ENCODE results near the gene LRRC27.

The LRRC27 gene

DNA sequence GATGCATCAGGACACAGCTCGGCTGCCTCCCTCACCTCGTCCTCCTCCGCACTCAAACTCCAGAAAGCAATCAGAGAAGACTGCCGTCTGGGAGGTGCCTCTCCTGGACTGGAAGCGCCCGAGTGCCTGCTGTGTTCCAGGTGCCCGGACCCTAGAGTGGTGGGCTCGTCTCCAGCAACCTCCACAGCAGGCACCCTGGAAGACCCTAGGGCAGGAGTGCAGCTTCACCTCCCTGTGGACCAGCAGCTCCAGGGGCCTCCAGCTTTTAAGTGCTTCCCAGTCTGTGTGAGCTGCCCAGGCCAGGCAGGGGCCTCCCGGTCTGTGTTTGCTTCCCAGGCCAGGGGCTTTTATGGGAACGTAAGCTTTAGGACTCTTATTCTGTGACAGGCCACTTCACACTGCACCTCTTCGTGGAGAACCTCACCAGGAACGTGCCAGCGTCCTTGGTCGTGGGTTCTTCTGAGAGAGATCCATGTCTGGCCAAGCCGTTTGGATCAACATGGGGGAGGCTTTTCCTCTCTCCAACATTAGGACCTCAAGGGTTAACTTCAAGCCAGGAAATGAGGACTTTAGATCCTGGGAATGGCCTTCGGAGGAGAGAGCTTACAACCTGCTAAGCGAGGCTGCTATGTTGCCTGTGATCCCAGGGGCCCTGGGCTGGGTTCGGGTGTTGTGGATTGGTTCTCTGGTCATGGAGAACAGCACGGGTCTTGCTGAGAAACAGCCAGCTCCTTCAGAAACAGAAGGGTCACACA is 59.1 kb downstream of the LRRC27 start:
- no peak for DNase-seq (ENCODE audit: low spot score)

DNA sequence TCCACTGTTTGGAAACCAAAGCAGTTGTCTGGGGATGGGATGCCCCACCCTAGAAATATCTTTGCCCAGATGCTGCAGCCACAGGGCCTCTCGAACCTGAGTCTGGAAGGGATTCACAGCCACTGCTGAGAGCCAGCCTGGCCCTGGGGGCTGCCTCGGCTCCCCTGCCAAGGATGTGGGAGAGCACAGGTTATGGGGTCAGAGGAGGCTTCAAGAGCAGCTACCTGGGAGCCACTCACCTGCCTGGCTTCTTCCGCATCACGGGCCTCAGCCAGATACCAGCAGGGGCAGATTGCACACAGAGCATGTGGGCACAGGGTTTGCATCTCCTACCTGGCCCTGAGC is 59.7 kb downstream of the LRRC27 start:
- no peak for DNase-seq (ENCODE audit: low spot score)

DNA sequence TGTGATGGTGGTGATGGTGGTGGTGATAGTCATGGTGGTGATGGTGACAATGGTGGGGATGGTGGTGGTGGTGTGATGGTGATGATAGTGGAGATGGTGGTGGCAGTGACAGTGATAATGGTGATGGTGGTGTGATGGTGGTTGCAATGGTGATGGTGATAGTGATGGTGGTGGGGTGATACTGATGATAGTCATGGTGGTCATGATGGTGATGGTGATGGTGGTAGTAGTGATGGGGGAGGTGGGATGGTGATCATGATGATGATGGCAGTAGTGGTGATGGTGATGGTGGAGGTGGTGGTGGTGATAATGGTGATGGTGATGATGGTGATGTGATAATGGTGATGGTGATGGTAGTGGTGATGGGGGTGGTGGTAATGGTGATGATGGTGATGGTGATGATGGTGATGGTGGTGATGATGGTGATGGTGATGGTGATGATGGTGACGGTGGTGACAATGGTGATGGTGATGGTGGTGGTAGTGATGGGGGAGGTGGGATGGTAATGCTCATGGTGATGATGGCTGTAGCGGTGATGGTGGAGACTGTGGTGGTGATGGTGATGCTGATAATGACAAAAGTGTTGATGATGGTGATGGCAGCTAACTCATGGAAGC is 60.3 kb downstream of the LRRC27 start:
- no peak for DNase-seq (ENCODE audit: low spot score)

DNA sequence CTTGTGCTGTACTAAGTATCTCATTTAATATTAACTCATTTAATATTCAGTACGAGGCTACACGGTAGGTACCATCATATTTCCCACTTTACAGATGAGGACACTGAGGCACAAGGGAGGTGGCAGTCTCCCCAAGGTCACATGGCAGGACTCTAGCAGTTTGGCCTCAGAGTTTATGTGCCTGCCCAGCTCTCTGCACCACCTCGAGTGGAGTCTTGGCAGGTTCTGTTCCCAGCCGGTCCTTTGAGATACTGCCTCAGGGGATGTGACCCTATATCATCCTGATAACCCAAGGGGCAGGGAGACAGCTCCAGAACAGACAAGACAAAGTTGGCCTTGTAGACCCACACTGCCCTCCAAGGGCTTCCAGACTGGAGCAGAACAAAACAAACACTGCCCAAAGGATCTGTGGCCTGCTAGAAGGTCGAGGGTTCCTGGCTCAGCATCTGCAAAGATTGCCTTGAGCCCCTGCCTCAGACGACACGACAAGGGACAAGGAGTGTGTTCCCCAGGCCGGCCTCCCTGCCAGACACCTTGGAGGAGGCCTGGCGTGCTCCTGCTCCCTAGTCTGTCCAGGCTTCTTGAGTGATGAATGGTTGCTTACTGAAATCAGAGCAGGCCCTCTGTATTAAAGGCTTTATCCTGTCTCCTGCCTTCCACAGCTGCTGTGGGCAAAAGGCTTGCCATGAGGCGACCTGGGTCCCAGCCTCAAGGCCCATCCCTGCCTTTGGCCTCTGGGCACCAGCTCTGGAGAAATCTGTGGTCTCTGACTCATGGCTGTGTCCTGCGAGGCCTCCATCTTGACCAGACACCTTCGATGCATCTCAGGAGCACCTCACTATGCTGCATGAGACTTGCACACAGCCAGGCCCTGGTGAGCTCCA is 61.1 kb downstream of the LRRC27 start:
- no peak for DNase-seq (ENCODE audit: low spot score)

DNA sequence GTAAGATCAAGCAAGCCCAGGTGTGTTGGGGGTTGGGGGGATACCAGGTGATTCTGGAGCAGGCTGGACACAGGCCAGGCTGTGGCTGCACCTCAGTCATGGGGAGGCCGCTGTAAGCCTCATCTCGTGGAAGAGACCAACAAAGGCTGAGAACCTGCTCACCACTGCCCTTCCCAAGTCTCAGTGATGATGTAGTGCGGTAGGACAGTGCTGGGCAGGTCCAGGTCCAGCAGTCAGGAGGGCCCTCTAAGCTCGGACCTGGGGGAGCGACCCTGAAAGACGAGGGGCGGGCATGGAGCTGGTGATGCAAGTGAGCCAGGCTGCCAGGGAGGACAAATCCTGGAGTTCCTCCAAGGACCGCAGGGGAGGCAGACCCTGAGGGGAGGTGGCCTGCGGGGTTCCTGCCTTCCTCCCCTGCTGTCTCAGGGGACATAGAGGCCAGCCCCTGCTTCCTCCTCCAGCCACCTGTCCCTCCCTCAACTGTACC is 61.7 kb downstream of the LRRC27 start:
- no peak for DNase-seq (ENCODE audit: low spot score)

DNA sequence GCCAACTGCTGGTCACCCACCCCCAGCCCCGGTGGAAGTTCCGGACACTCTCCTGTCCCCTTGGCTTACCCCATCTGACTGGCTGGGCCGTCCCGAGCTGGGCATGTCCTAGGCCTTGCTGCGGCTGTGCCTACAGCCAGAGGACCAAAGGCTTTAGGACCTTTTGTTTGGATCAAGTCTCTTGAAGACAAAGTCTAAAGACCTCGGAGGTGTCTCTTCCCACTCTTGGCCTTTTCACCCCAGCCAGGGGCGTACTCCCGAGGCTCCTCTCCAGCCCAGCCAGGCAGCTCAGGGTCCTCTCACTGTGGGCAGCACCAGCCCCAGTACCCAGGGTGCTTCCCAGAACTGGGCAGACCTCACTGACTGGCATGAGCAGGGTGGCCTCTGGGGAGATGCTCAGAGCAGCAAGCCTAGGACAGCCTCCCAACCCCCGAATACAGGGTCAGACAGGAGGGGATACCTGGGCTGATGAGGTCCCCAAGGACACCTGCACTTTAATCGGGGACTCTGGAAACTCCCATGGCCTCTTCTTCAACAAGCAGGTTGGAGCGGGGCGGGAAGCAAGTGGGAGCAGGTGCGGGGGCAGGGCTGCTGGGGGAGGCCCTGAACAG is 62.3 kb downstream of the LRRC27 start:
- no peak for DNase-seq (ENCODE audit: low spot score)

DNA sequence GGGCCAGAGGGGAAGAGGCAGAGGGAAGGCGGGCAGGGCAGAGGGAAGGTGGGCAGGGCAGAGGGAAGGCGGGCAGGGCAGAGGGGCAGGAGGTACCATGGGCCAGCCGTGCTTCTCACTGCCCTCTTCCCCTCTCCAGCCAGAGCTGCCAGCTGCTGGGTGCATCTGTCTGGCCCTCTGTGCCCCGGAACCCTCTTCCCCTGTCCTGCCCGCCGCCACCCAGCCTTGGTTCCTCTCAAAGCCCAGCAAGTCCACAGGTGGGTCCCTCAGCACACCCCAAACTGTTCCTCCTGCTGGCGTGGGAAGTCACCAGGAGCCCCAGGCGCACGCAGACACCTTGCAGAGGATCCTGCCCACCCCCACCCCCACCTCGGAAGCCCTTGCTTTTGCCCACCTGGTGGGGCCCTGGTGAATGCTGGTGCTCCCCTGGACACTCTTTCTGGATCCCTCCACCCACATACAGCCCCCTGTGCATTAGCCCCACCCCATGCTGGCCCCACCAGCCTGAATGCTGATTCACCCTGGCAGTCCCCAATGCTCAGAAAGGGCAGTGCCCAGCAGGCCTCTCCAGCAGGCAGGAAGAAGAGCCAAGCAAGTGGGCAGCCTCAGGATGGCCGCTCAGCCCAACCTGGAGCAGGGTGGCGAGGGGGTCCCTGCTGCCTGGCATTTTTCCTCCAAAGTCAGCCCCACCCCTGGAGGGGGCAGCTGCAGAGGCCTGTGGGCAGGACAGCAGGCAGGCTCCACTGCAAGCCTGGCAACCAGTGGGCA is 63.1 kb downstream of the LRRC27 start:
- DNase-seq (ENCODE audit: low spot score) = no peak

DNA sequence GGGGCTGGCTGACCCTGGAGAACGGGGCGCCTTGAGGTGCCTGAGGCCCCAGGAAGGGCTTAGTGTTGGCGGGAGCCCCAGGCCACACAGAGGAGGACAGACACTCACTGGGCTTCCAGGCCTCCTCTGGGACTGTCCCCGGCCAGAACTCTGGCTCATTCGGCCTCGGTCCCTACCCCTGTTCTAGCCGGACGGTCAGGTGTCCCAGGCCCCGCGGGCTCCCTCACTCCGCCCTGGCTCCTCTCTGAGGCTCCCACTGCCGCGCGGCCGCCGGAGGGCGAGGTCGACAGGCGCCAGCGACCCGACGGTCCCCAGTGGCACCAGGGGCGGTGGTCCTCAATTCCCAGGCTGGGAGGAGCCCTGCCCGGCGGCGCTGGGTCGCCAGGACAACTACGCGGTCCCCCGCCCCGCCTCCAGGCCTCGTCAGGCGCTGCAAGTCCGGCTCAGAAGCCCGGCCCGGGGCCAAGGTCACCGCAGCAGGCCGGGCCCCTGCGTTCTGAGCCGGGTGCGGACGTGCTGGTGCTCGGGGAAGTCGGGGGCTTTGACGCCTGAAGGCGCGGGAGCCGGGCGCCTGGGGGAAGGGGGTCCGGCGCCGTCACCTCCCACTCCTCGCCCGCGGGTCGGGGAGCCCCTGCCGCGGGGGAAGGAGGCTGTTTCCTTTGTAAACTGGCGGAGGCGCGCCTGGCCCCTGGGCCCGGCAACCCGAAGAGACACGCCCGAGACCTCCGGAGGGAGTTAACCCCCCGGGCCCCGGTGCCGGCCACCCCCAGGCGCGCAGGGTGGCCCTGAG is 63.9 kb downstream of the LRRC27 start:
- DNase-seq (ENCODE audit: low spot score) = no peak

DNA sequence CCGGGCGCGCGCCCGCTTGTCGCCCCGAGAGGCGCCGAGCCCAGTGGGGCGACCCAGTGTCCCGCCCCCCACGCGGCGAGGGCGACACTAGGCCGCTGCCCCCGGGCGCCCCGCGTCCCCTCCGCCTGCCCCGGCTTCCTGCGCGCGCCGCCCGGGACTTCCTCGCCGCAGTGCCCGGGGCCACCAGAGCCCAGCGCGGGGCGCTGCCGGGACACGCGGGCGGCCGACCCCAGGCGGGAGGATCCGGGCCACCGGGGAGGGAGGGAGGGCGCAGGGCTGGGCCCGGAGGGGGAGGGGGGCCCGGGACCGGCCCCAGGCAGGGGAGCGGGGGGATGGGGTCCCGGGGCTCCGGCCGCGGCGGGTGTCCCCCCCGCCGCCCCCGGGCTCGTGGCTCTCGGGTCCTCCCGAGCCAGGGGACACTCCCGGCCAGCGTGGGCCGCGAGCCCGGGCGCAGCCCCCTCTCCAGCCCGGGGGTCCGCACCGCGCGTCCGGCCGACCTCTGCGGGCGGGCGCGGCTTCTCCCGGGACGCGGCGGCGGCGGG is 64.6 kb downstream of the LRRC27 start:
- DNase-seq (ENCODE audit: low spot score) = peak; percentile 64

DNA sequence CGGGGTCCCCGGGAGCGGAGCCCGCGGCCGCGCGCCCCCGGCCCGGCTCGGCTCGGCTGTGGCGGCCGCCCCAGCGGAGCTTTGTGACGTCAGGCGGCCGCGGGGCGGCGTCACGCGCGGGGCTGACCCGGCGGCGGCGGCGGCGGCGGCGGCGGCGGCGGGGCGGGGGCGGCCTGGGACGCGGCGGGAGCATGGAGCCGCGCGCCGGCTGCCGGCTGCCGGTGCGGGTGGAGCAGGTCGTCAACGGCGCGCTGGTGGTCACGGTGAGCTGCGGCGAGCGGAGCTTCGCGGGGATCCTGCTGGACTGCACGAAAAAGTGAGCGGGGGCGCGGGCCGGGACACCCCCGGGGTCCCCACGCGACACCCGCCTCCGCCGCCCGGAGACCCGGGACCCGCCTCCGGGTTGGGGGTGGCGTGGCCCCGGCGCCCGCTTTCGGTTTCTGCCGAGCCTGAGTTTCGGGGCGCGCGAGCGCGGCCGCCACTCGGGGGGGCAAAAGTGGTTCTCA is 65.1 kb downstream of the LRRC27 start, which contains the start of gene PWWP2B:
TSS of gene PWWP2B (plus strand) at position 165 of the 506 bp plus-strand sequence. CDS start at position 192, 27 bp downstream.
- DNase-seq (ENCODE audit: low spot score) = peak; percentile 47

DNA sequence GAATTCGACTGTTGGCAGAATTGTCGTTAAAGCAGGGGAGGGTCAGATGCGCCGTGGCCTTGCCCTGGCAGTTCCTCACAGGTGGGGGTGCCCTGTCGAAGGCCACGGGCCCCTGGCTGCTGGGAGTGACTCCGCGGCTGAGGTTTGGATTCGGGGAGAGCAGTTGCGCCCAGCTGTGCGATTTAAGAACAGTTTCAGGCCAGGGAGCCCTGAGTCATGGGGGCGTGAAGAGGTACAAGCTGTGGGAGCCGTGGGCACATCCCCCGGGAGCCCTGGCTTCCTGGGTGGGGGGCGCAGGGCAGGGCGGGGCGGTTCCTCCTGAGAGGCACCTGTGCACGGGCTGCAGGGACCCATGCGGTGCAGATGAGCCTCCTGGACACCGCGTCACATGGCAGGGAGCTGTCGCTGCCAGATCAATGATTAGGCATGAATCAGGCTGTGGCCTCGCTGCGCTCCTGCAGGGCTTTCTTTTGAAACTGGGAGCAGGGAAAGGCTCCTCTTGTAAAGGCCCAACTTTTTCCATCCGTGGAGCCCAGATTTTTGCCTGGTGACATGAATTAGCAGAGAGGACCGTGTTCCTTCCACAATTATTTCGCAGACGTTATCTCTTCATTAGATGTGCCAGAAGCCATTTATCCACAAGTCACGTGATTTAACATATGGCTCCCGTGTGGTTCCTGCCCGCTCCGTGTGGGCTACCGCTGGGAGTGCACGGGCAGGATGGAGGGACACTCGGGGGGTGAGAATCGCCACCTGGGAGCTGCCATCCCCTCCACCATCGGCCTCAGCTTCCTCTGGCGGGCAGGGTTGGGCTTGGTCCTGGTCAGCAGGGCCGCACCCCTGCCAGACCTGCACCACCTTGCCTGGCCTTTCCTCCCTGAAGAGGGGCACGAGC is 65.9 kb downstream of the LRRC27 start:
- DNase-seq (ENCODE audit: low spot score) = peak; percentile 20

DNA sequence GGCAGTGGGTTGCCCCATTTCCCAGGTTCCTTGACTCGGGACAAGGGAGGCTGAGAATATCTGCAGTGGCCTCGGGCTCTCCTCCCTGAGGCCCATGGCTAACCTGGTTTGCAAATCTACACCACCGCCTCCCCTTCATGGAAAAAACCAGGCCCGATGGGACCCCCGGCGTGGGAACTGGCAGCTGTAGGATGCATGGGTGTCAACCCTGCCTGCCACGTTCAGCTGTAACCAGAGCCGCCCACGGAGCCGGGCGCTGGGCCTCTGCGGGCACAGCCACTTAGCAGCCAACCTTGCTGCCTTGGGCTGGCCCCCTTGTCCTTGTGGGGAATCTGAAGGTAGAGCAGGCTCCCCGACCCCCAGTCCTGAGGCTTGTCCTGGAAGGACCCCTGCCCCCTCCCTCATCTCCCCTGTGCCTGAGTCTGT is 66.6 kb downstream of the LRRC27 start:
- no peak for DNase-seq (ENCODE audit: low spot score)

DNA sequence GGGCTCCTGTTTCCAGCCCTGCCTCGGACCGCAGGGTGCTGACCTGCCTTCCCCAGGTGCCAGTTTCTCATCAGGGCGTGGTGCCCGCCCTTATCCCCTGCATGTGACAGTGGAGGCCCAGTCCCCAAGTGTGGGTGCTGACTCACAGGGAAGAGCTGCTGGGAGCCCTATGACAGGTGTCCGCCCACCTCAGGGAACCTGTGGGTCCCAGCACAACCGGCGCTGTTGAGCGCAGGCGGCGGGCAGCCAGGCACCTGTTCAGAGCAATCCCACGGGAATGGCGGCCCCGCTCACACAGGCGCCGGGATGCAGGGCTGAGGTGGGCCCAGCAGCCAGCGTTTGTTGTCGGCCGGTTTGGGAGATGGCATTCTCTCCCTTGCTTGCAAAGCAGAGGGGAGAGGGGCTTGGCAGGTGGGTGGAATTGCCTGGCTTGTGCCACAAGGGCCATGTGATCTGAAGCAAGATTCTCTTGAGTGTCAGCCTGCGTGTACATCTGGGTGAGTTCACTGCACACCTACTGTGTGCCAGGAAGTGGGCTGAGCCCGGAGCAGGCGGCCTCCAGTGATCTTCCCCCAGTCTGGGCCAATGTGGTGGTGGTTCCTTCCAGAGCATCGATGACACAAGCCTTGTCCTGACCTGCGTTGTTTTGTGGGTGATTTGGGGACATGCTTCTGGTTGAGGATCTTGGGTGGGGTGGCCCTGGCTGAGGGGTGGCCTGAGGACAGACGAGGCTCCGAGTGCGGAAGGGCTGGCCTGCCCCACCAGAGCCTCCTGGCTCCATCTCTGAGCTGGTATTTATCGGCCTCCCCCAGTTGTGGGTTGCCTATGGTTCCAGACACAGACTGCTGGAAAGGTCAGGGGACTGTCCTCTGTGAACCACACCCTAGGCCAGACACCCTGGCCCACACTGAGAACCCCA is 67.4 kb downstream of the LRRC27 start:
- DNase-seq (ENCODE audit: low spot score) = no peak

DNA sequence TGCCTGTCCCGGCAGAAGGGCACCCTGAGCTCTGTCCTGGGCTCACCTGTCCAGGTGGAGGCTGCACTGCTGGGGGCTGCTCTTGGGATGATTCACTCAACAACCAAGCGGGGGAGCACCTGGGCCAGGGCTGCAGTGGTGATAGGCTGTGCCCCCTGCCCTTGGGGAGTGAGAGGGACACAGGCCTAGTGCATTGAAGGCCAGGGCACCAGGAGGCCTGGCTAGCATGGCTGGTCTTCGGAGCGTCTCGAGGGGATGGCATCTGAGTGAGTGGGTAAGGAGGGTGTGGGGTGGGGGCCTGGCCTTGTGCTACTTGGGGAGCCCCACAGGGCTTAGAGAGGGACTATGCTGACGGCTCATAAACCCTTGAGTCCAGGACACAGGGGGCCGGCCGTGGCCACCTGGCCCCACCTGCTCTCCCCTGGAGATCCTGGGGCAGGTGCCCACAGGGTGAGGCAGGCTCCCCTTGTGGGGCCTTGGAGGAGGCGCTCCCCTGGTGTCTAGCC is 68.1 kb downstream of the LRRC27 start:
- no peak for DNase-seq (ENCODE audit: low spot score)

DNA sequence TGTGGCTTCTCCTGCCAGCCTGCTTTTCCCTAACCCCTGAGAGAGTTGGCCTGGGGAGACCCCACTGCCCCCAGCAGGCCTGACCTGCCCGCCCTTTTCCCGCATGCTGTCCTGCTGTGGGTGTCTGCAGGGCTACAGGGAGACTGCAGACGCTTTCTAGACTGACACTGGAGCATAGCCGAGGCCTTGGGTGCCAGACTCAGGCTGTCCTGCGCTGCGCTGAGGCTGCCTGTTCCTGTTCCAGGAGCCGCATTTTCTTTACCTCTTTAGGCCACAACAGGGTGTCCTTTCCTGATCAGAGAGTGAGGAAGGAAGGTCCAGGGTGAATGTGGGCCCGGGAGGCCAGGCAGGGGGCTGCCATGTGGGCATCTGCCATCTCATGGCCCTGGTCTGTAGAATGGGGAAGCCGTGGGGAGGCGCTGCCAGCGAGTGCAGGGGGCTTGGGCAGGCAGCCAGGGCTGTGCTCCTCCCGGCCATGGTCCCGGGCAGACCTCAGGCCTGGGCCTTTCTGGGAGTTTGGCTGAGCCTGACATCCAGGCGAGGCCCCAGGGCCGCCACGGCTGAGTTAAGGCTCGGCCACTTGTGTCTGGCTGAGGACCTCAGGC is 68.7 kb downstream of the LRRC27 start:
- DNase-seq (ENCODE audit: low spot score) = no peak

DNA sequence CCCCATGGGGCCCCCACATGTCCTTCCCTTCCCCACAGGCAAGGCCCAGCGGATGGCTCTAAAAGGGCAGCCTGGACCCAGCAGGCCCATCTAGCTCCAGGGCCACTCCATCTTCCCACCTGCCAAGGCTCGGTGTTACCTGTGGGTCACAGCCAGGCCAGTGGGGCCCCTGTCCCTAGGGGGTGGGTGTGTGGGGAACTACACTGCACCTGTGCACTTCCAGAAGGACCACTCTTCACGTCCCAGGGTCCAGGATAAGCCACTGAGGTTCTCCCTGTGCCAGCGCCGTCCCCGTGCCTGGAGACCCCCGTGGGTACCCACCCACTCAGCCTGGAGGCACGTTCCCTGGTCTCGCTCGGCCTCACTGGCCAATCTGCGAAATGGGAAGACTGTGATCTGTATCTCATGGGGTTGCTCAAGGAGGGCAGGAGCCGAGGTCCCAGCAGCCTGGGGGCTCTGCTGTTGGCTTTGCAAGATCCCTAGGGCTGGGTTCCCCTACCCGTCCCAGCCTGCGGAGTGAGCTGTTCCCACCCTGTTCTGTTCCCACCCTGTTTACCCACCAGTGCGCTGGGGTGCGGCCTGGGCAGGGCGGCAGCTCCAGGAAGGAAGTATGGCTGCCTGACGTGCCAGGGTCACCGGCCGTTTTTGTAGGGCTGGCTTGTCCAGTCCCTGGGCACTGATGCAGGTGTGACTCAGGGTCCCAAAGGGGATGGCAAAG is 69.6 kb downstream of the LRRC27 start:
- DNase-seq (ENCODE audit: low spot score) = no peak

DNA sequence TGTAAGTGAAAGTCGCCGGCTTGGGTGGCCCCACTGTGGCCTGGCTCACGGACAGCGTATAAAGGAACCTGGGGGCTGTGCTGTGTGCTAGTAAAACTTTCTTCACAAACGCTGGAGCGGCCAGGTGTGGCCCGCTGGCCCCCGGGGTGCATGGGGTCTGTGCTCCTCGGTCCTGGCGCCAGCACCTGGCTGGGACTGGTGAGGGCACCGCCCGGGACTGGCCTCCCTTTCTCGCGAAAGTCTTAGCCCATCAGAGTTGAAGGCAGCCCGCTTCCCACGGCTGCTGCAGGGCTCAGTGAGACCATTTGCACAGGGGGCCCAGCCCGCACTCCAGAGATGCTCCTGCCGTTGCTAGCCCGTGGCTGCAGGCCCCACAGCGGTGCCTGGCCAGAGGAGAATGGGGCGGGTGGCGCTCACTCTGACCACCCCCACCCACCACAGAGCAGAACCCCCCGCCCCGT is 70.8 kb downstream of the LRRC27 start:
- DNase-seq (ENCODE audit: low spot score) = no peak
